Superior temporal gyrus (tissue), 1 donor: ENCODE measurements around the gene DCK.
"Not testable (repeated sequence)": the region's sequence is repeated elsewhere in the genome, so short reads cannot be mapped to it uniquely, and the experiment has no call there.

Experiments used
- DNase-seq: peaks from one replicate; pipeline ENCODE4 v3.0.0-alpha.2; 2016; ENCODE audit errors: extremely low spot score

DCK gene

GRCh38 chr4:71001363-71001762 is 7.9 kb downstream of the DCK start:
- DNase-seq: not testable (repeated sequence)

- no peak for DNase-seq
Observed at GRCh38 chr4:71004281-71004851, 10.9 kb downstream of the DCK start.

GRCh38 chr4:71005025-71005424 is 11.6 kb downstream of the DCK start:
- not testable (repeated sequence) for DNase-seq

- DNase-seq: no peak
Observed at GRCh38 chr4:71006203-71006907, 12.9 kb downstream of the DCK start.

GRCh38 chr4:71008196-71008595 is 14.7 kb downstream of the DCK start:
- DNase-seq: peak; percentile 6

- DNase-seq: peak; percentile 9
Observed at GRCh38 chr4:71009086-71009485, 15.6 kb downstream of the DCK start.

- peak; percentile 73 for DNase-seq
Observed at GRCh38 chr4:71009890-71010588, 16.6 kb downstream of the DCK start.

GRCh38 chr4:71011451-71011850 is 18.0 kb downstream of the DCK start:
- no peak for DNase-seq

- not testable (repeated sequence) for DNase-seq
Observed at GRCh38 chr4:71017391-71017790, 23.9 kb downstream of the DCK start.

GRCh38 chr4:71020611-71021010 is 27.2 kb downstream of the DCK start:
- DNase-seq: no peak

GRCh38 chr4:71025654-71026053 is 32.2 kb downstream of the DCK start:
- DNase-seq: no peak

- peak; percentile 67 for DNase-seq
Observed at GRCh38 chr4:71026086-71026485, 32.6 kb downstream of the DCK start.

- DNase-seq: no peak
Observed at GRCh38 chr4:71027611-71028010, 34.2 kb downstream of the DCK start.

GRCh38 chr4:71029504-71029903 is 36.1 kb downstream of the DCK start:
- DNase-seq: no peak

- not testable (repeated sequence) for DNase-seq
Observed at GRCh38 chr4:71032106-71032505, 38.7 kb downstream of the DCK start.

- DNase-seq: no peak
Observed at GRCh38 chr4:71045256-71045655, 51.8 kb downstream of the DCK start.

- no peak for DNase-seq
Observed at GRCh38 chr4:71049395-71049794, 55.9 kb downstream of the DCK start.

- DNase-seq: no peak
Observed at GRCh38 chr4:71050809-71051208, 57.4 kb downstream of the DCK start.

- DNase-seq: no peak
Observed at GRCh38 chr4:71052034-71052433, 58.6 kb downstream of the DCK start.

GRCh38 chr4:71052716-71053115 is 59.3 kb downstream of the DCK start:
- DNase-seq: no peak

GRCh38 chr4:71053613-71054012 is 60.2 kb downstream of the DCK start:
- not testable (repeated sequence) for DNase-seq

GRCh38 chr4:71059573-71059972 is 66.1 kb downstream of the DCK start:
- not testable (repeated sequence) for DNase-seq

GRCh38 chr4:71062436-71062835 is 69.0 kb downstream of the DCK start:
- no peak for DNase-seq
